HepG2 (cell line): ENCODE data around the gene GLDN. TPM values are rescaled to one million over a fixed set of nuclear protein-coding genes. Genes with fewer than 3 reads are reported as not detected.

Experiments
- BATF2 ChIP-seq: sonication (generic); formaldehyde crosslinking; IDR thresholded peaks from 2 replicates; pipeline ENCODE4 v1.8.0; 2022; ENCODE audit warnings: mild to moderate bottlenecking, missing genetic modification reagents, moderate library complexity
- ELF1 ChIP-seq: sonication (generic); formaldehyde crosslinking; IDR thresholded peaks from 2 replicates; pipeline ENCODE4 v1.4.0; 2020; ENCODE audit warnings: missing genetic modification reagents
- FOXO1 ChIP-seq: sonication (generic); formaldehyde crosslinking; IDR thresholded peaks from 2 replicates; pipeline ENCODE4 v1.4.0; 2020; ENCODE audit warnings: missing genetic modification reagents
- GATAD2A ChIP-seq: IDR thresholded peaks from 2 replicates; pipeline ENCODE4 v1.6.1; 2016
- GRHL1 ChIP-seq: sonication (generic); formaldehyde crosslinking; conservative IDR thresholded peaks from 2 replicates; pipeline ENCODE4 v1.8.0; 2022; ENCODE audit warnings: missing genetic modification reagents
- IKZF1 ChIP-seq: fragments of 450-650 bp; IDR thresholded peaks from 2 replicates; pipeline ENCODE4 v1.7.1; 2016
- PATZ1 ChIP-seq: sonication (generic); formaldehyde crosslinking; IDR thresholded peaks from 2 replicates; pipeline ENCODE4 v1.4.0; 2020; ENCODE audit warnings: missing genetic modification reagents
- POLR2A ChIP-seq, 2 experiments: IDR thresholded peaks; 2 replicates each; pipeline ENCODE4 v1.6.1; 2011; ENCODE audit warnings: low read depth in 2 of 2, low read length in 2 of 2, mild to moderate bottlenecking in 1 of 2, moderate library complexity in 1 of 2; ENCODE audit not compliant: insufficient read depth in 1 of 2
- SCMH1 ChIP-seq: sonication (generic); formaldehyde crosslinking; IDR thresholded peaks from 2 replicates; pipeline ENCODE4 v1.9.0; 2021; ENCODE audit warnings: missing genetic modification reagents, mild to moderate bottlenecking, borderline replicate concordance
- SMAD1 ChIP-seq: sonication (generic); formaldehyde crosslinking; IDR thresholded peaks from 2 replicates; pipeline ENCODE4 v1.4.0; 2020; ENCODE audit warnings: missing genetic modification reagents, low read depth, mild to moderate bottlenecking, borderline replicate concordance
- SRF ChIP-seq: IDR thresholded peaks from 2 replicates; pipeline ENCODE4 v1.6.1; 2011; ENCODE audit warnings: mild to moderate bottlenecking, low read depth, low read length, moderate library complexity
- STAT5B ChIP-seq: sonication (generic); formaldehyde crosslinking; IDR thresholded peaks from 2 replicates; pipeline ENCODE4 v1.4.0; 2020; ENCODE audit warnings: missing genetic modification reagents
- TAF1 ChIP-seq: sonication (generic); formaldehyde crosslinking; IDR thresholded peaks from 2 replicates; pipeline ENCODE4 v1.4.0; 2020; ENCODE audit warnings: missing genetic modification reagents
- XRCC5 ChIP-seq: fragments of 200-400 bp; formaldehyde crosslinking; optimal IDR thresholded peaks from 2 replicates; pipeline ENCODE3; 2017; ENCODE audit warnings: mild to moderate bottlenecking, low read length
- YY1 ChIP-seq: IDR thresholded peaks from 2 replicates; pipeline ENCODE4 v1.6.1; 2011; ENCODE audit warnings: low read length, low read depth, moderate library complexity, mild to moderate bottlenecking; ENCODE audit not compliant: insufficient read depth, insufficient replicate concordance
- ZBTB42 ChIP-seq: sonication (generic); formaldehyde crosslinking; IDR thresholded peaks from 2 replicates; pipeline ENCODE4 v1.5.0; 2020; ENCODE audit warnings: mild to moderate bottlenecking, missing genetic modification reagents
- ZC3H4 ChIP-seq: sonication (generic); formaldehyde crosslinking; IDR thresholded peaks from 2 replicates; pipeline ENCODE4 v1.4.0; 2020; ENCODE audit warnings: missing genetic modification reagents, borderline replicate concordance
- ZFP36L2 ChIP-seq: sonication (generic); formaldehyde crosslinking; IDR thresholded peaks from 2 replicates; pipeline ENCODE4 v1.4.0; 2020; ENCODE audit warnings: missing genetic modification reagents
- ZNF264 ChIP-seq: sonication (generic); formaldehyde crosslinking; IDR thresholded peaks from 2 replicates; pipeline ENCODE4 v1.4.0; 2020; ENCODE audit warnings: missing genetic modification reagents
- ZNF274 ChIP-seq: sonication (generic); formaldehyde crosslinking; IDR thresholded peaks from 2 replicates; pipeline ENCODE4 v1.5.1; 2020; ENCODE audit warnings: mild to moderate bottlenecking, missing genetic modification reagents
- ZNF331 ChIP-seq: sonication (generic); formaldehyde crosslinking; IDR thresholded peaks from 2 replicates; pipeline ENCODE4 v1.4.0; 2020; ENCODE audit warnings: missing genetic modification reagents
- ZNF414 ChIP-seq: sonication (generic); formaldehyde crosslinking; IDR thresholded peaks from 2 replicates; pipeline ENCODE4 v1.5.0; 2020; ENCODE audit warnings: missing genetic modification reagents
- ZNF431 ChIP-seq: sonication (generic); formaldehyde crosslinking; IDR thresholded peaks from 2 replicates; pipeline ENCODE4 v1.9.0; 2022; ENCODE audit warnings: missing genetic modification reagents, low read depth, mild to moderate bottlenecking, borderline replicate concordance
- ZNF564 ChIP-seq: sonication (generic); formaldehyde crosslinking; IDR thresholded peaks from 2 replicates; pipeline ENCODE4 v1.8.1; 2023; ENCODE audit warnings: mild to moderate bottlenecking, missing genetic modification reagents
- ZSCAN12 ChIP-seq: sonication (generic); formaldehyde crosslinking; IDR thresholded peaks from 2 replicates; pipeline ENCODE4 v1.9.0; 2021; ENCODE audit warnings: mild to moderate bottlenecking, missing genetic modification reagents
- ZSCAN21 ChIP-seq: sonication (generic); formaldehyde crosslinking; IDR thresholded peaks from 2 replicates; pipeline ENCODE4 v1.8.0; 2022; ENCODE audit warnings: mild to moderate bottlenecking, missing genetic modification reagents, moderate library complexity, borderline replicate concordance
- polyA plus RNA-seq, 8 experiments: library from polyadenylated mRNA; depleted of rRNA in 3 of 8; stranded (reverse) in 7 of 8; unstranded in 1 of 8; fragments of >200 nt; fragmentation: Illumina TruSeq in 4 of 8; extraction: Trizol in 4 of 8; gene quantifications; 2 replicates each; pipeline versions ENCODE4 v1.2.1 to v1.2.3, GENCODE V29; 2011 to 2016; ENCODE audit warnings: low read depth in 4 of 8, missing spikeins in 1 of 8, mixed read lengths in 1 of 8; ENCODE audit not compliant: insufficient read depth in 1 of 8
- total RNA-seq, 5 experiments: library from RNA; depleted of rRNA; stranded (reverse); fragments of >200 nt; fragmentation: Illumina TruSeq; extraction: Trizol; gene quantifications; 2 replicates each; pipeline ENCODE4 v1.2.3, GENCODE V29; 2016; ENCODE audit warnings: low read depth in 1 of 5

The GLDN gene
- total and polyA plus RNA-seq, 2 of the 13 experiments (the other 11 are each of a cell fraction or from before 2014, with no cell fraction given): 0.86 to 1.0 TPM

GRCh38 chr15:51318382-51319150 is 22.9 kb upstream of the GLDN start (continued):
- TF ChIP-seq PATZ1 (peak; percentile 30), FOXO1 (peak; percentile 32), YY1 (no peak), ZNF274 (CRISPR knock-in tag) (0 out of 2 replicates have a peak, but pooled peaks have one; percentile 23), ZC3H4 (CRISPR knock-in tag) (no peak), ZBTB42 (CRISPR knock-in tag) (no peak), BATF2 (no peak), ELF1 (no peak), STAT5B (CRISPR knock-in tag) (no peak), ZNF264 (no peak), ZNF564 (CRISPR knock-in tag) (no peak), IKZF1 (no peak), ZNF331 (CRISPR knock-in tag) (0 out of 2 replicates have a peak, but pooled peaks have one; percentile 61), TAF1 (CRISPR knock-in tag) (no peak; the same call in 1 of the 2 replicates), POLR2A (IDR thresholded peaks at IDR 0.05; ENCODE audit: insufficient read depth in 1 of 2, low read depth in 2 of 2, low read length in 2 of 2) (peak in 1 of 2 experiments; percentile 59; a peak in 1 of 4 replicates), ZNF431 (no peak), XRCC5 (no peak), SMAD1 (no peak), GRHL1 (CRISPR knock-in tag) (no peak), ZFP36L2 (CRISPR knock-in tag) (no peak), ZSCAN21 (no peak), SRF (no peak), ZSCAN12 (CRISPR knock-in tag) (no peak), GATAD2A (peak; percentile 71), SCMH1 (CRISPR knock-in tag) (no peak), ZNF414 (CRISPR knock-in tag) (no peak)
